ENCODE results near the gene SLC11A2. TPM values are rescaled to one million over a fixed set of nuclear protein-coding genes. Genes with fewer than 3 reads are reported as not detected.

The SLC11A2 gene
- total RNA-seq, 1 experiment from 2014 or later: 47.9 TPM

DNA sequence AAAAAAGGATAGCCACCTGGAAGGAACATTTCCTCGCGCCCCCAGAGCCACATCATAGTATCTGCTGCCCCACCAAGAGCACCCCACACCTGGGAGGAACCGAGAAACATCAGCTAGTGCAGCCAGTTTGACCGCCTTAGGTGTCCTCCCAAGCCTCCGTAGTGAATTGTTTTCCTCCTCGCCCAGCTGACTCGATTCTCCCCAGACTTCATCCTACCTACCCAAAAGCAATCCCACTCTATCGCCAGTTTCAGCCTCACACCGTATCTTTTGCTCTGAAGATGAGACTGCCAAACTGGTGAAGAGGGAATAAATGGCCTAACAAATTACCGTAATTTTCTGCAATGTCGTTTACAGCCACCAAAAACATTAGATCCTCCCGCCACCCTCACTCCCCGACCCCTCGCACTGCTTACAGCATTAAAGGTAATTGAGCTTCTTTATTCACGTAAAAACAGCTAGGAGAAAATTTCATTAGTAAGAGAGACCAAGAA, 1.2 kb upstream of the SLC11A2 start:
- Histone ChIP-seq H3K4me2 (ENCODE audit: insufficient read depth, insufficient read length, low read length) (no peak overlapping the region), H2AK5ac (ENCODE audit: insufficient read length, low read length) (no peak overlapping the region), H2BK15ac (ENCODE audit: low read depth, low read length) (0 out of 2 replicates have a peak overlapping the region, but pooled peaks have one; percentile 59), H3T11ph (ENCODE audit: low read length) (no peak overlapping the region), H3K56ac (ENCODE audit: insufficient read length, low read depth, low read length) (no peak overlapping the region), H2BK120ac (ENCODE audit: low read depth, low read length, poor library complexity, severe bottlenecking) (no peak overlapping the region), H3K27me3 (ENCODE audit: insufficient read depth, low read length) (no peaks in the 10 kb centered on the region), H4K8ac (replicated peaks; ENCODE audit: insufficient read length, low read depth, low read length) (no peak overlapping the region), H2BK12ac (ENCODE audit: insufficient read length, low read depth, low read length) (no peak overlapping the region), H3K9me3 (ENCODE audit: control insufficient read depth, low read depth, low read length) (no peaks in the 10 kb centered on the region), H3K79me1 (ENCODE audit: insufficient read depth, low read depth, low read length, poor library complexity, severe bottlenecking) (no peaks in the 10 kb centered on the region), H4K5ac (ENCODE audit: insufficient read length, low read depth, low read length) (peak overlapping the region; percentile 59), H3K27ac (ENCODE audit: insufficient read length, low read depth, low read length) (no peak overlapping the region), H3K4ac (ENCODE audit: low read depth, low read length) (no peak overlapping the region), H3K4me1 (ENCODE audit: insufficient read depth, low read length) (peaks cover 3% of the 10 kb centered on the region; the same call in 1 of the 2 replicates), H3K18ac (ENCODE audit: insufficient read length, low read depth, low read length) (peak overlapping the region; percentile 21), H3K23ac (ENCODE audit: insufficient read length, low read depth, low read length) (no peak overlapping the region), H2BK20ac (ENCODE audit: low read depth, low read length, poor library complexity, severe bottlenecking) (no peak overlapping the region), H4K91ac (ENCODE audit: insufficient read length, low read depth, low read length) (no peak overlapping the region), H3K23me2 (ENCODE audit: insufficient read length, low read depth, low read length, poor library complexity, severe bottlenecking) (peaks cover 5% of the 10 kb centered on the region), H3K79me2 (ENCODE audit: insufficient read depth, low read length) (peaks cover 7% of the 10 kb centered on the region), H2AFZ (ENCODE audit: low read length) (no peak overlapping the region), H3K14ac (ENCODE audit: insufficient read depth, low read length) (no peak overlapping the region), H4K20me1 (ENCODE audit: control insufficient read depth, insufficient read depth, insufficient read length) (no peaks in the 10 kb centered on the region), H2BK5ac (ENCODE audit: insufficient read length, low read length) (no peak overlapping the region), H3K9ac (ENCODE audit: extremely low read depth, insufficient read length, low read length) (no peak overlapping the region)
- H3K27ac Mint-ChIP-seq: peak overlapping the region in 2 of 3 experiments; percentile 2 to 14; a peak in 2 of 7 replicates
- H3K4me1 Mint-ChIP-seq: peaks cover 42 to 44% of the 10 kb centered on the region in 2 experiments
- WGBS (ENCODE audit: extremely low coverage, insufficient read length, low lambda C conversion rate): no CpG with 5 or more reads among the region's 15 CpGs
- no peaks in the 10 kb centered on the region for H3K36me3 Mint-ChIP-seq (ENCODE audit: insufficient read depth in 1 of 3, low read depth in 3 of 3)
- peak overlapping the region in 1 of 2 experiments; percentile 10; a peak in 3 of 5 replicates for H3K4me3 Mint-ChIP-seq
- H3K9me3 Mint-ChIP-seq: no peaks in the 10 kb centered on the region
- DNase-seq: no peak
- peaks cover 4% of the 10 kb centered on the region for H3K27me3 Mint-ChIP-seq (ENCODE audit: low read depth)
- TF ChIP-seq, protein P1, sequence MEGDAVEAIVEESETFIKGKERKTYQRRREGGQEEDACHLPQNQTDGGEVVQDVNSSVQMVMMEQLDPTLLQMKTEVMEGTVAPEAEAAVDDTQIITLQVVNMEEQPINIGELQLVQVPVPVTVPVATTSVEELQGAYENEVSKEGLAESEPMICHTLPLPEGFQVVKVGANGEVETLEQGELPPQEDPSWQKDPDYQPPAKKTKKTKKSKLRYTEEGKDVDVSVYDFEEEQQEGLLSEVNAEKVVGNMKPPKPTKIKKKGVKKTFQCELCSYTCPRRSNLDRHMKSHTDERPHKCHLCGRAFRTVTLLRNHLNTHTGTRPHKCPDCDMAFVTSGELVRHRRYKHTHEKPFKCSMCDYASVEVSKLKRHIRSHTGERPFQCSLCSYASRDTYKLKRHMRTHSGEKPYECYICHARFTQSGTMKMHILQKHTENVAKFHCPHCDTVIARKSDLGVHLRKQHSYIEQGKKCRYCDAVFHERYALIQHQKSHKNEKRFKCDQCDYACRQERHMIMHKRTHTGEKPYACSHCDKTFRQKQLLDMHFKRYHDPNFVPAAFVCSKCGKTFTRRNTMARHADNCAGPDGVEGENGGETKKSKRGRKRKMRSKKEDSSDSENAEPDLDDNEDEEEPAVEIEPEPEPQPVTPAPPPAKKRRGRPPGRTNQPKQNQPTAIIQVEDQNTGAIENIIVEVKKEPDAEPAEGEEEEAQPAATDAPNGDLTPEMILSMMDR (conservative IDR thresholded peaks at IDR 0.05): no peak

All from H9 (cell line).